HepG2 (cell line): ENCODE data around the gene ELAVL2. TPM values are rescaled to one million over a fixed set of nuclear protein-coding genes. Genes with fewer than 3 reads are reported as not detected.

Experiments
- ATAC-seq: fragments of 200-7000 bp; cut with Tn5 transposase; 3 replicates; pipeline ENCODE4 v1.9.1; 2020; ENCODE audit warnings: mild to moderate bottlenecking, moderate library complexity
- BruUV-seq: library from RNA; stranded (reverse); fragments of 400-500 nt; replicated peaks from 2 replicates; lab custom pipeline; 2021; lab: Mats Ljungman, UMichigan
- CTCF ChIA-PET: fragments of 300-600 bp; formaldehyde crosslinking; extraction: SDS; loops from one replicate; lab custom pipeline; 2021; ENCODE audit warnings: low total read pairs, inconsistent platforms, low intra/inter-chr PET ratio; lab: Yijun Ruan, JAX
- POLR2A ChIA-PET: fragments of 350-600 bp; sonication (Branson Sonifier 250); formaldehyde crosslinking; loops from one replicate; lab custom pipeline; 2020; ENCODE audit warnings: antibody characterized with exemption, inconsistent platforms; lab: Yijun Ruan, JAX
- DNase-seq: peaks from one replicate; pipeline ENCODE4 v3.0.0-alpha.2; 2015; ENCODE audit warnings: low spot score
- FAIRE-seq: peaks from 3 replicates; lab custom pipeline; 2011; peaks lifted over from hg19 to GRCh38; lab: Jason Lieb, UNC
- H2AFZ ChIP-seq: one replicate; pipeline ENCODE4 v1.6.1; 2011; ENCODE audit warnings: low read length, inconsistent platforms
- H3K27ac ChIP-seq: fragments of 300-600 bp; 3 replicates; pipeline ENCODE4 v1.8.0; 2011; ENCODE audit warnings: mixed run types, mild to moderate bottlenecking, mixed read lengths, low read length, inconsistent platforms; ENCODE audit not compliant: insufficient read depth; ENCODE audit errors: extremely low read length
- H3K27me3 ChIP-seq, 2 experiments: fragments of 200-600 bp in 1 of 2; 2 replicates in 1 of 2; 3 replicates in 1 of 2; pipeline versions ENCODE4 v1.6.0 to v1.8.0; 2011; ENCODE audit warnings: low read length in 2 of 2, mild to moderate bottlenecking in 2 of 2, moderate library complexity in 2 of 2, inconsistent platforms in 1 of 2; ENCODE audit not compliant: insufficient read depth in 2 of 2, control insufficient read depth in 1 of 2
- H3K36me3 ChIP-seq, 2 experiments: fragments of 200-600 bp in 1 of 2; replicated peaks in 1 of 2; 2 replicates in 1 of 2; 3 replicates in 1 of 2; pipeline versions ENCODE4 v1.5.1 to v1.8.0; 2011; ENCODE audit warnings: low read length in 2 of 2, inconsistent platforms in 1 of 2; ENCODE audit not compliant: insufficient read depth in 2 of 2, control insufficient read depth in 1 of 2
- H3K4me1 ChIP-seq: 2 replicates; pipeline ENCODE4 v1.5.1; 2012; ENCODE audit warnings: low read length, inconsistent platforms; ENCODE audit not compliant: insufficient read depth
- H3K4me2 ChIP-seq: 2 replicates; pipeline ENCODE4 v1.6.0; 2011; ENCODE audit warnings: low read depth, low read length, inconsistent platforms
- H3K4me3 ChIP-seq, 3 experiments: fragments of 200-600 bp in 1 of 3; sonication (generic), shearing (Covaris generic) in 1 of 3; replicated peaks in 1 of 3; 2 replicates each; pipeline ENCODE4 v1.5.1; 2011 to 2016; ENCODE audit warnings: low read length in 3 of 3, inconsistent platforms in 2 of 3, low read depth in 2 of 3, mild to moderate bottlenecking in 2 of 3, control low read depth in 1 of 3, mixed read lengths in 1 of 3; ENCODE audit not compliant: insufficient read depth in 1 of 3
- H3K79me2 ChIP-seq: one replicate; pipeline ENCODE4 v1.6.1; 2011; ENCODE audit warnings: low read length, inconsistent platforms; ENCODE audit not compliant: insufficient read depth
- H3K9ac ChIP-seq: 2 replicates; pipeline ENCODE4 v1.6.0; 2011; ENCODE audit warnings: mild to moderate bottlenecking, low read depth, low read length, inconsistent platforms; ENCODE audit not compliant: insufficient read depth
- H3K9me3 ChIP-seq: 2 replicates; pipeline ENCODE4 v1.5.1; 2012; ENCODE audit warnings: mild to moderate bottlenecking, low read length
- H4K20me1 ChIP-seq: 2 replicates; pipeline ENCODE4 v1.6.0; 2011; ENCODE audit warnings: inconsistent platforms, mild to moderate bottlenecking, low read length, moderate library complexity; ENCODE audit not compliant: insufficient read depth
- FOSL2 ChIP-seq: sonication (generic); formaldehyde crosslinking; IDR thresholded peaks from 2 replicates; pipeline ENCODE4 v1.4.0; 2020; ENCODE audit warnings: missing genetic modification reagents
- GABPA ChIP-seq, 2 experiments: IDR thresholded peaks; 2 replicates each; pipeline ENCODE4 v1.6.1; 2011 to 2016; ENCODE audit warnings: low read depth in 2 of 2, low read length in 1 of 2, missing biosample characterization in 1 of 2, missing genetic modification characterization in 1 of 2
- MAFK ChIP-seq, 2 experiments: IDR thresholded peaks in 1 of 2; conservative IDR thresholded peaks in 1 of 2; 2 replicates each; pipeline ENCODE4 v1.6.1; 2011; ENCODE audit warnings: improper control_type of control experiment in 2 of 2, low read length in 2 of 2
- NFE2L1 ChIP-seq: sonication (generic); formaldehyde crosslinking; IDR thresholded peaks from 2 replicates; pipeline ENCODE4 v1.4.0; 2020; ENCODE audit warnings: missing genetic modification reagents, mild to moderate bottlenecking, borderline replicate concordance
- RFXANK ChIP-seq: IDR thresholded peaks from 2 replicates; pipeline ENCODE4 v1.6.1; 2016
- SRY ChIP-seq: sonication (generic); formaldehyde crosslinking; IDR thresholded peaks from 2 replicates; pipeline ENCODE4 v1.8.0; 2022; ENCODE audit warnings: mild to moderate bottlenecking, missing genetic modification reagents
- ZBTB3 ChIP-seq: sonication (generic); formaldehyde crosslinking; IDR thresholded peaks from 2 replicates; pipeline ENCODE4 v1.4.0; 2020; ENCODE audit warnings: low read depth, mild to moderate bottlenecking, moderate library complexity, missing genetic modification reagents, borderline replicate concordance
- ZNF563 ChIP-seq: sonication (generic); formaldehyde crosslinking; IDR thresholded peaks from 2 replicates; pipeline ENCODE4 v1.8.0; 2022; ENCODE audit warnings: mild to moderate bottlenecking, moderate library complexity, missing genetic modification reagents
- ZNF674 ChIP-seq: sonication (generic); formaldehyde crosslinking; IDR thresholded peaks from 2 replicates; pipeline ENCODE4 v1.5.0; 2020; ENCODE audit warnings: low read depth, mild to moderate bottlenecking, missing genetic modification reagents
- ZNF766 ChIP-seq: sonication (generic); formaldehyde crosslinking; IDR thresholded peaks from 2 replicates; pipeline ENCODE4 v1.5.0; 2020; ENCODE audit warnings: missing genetic modification reagents, borderline replicate concordance
- WGBS: methylation state at CpG from one replicate; pipeline ENCODE4 v1.1.6; 2017; ENCODE audit warnings: low lambda C conversion rate; 5-methylcytosine and 5-hydroxymethylcytosine counted together
- in situ Hi-C: cut with HindIII; loops from 2 replicates; pipeline ENCODE4 v1.10.0; 2017; ENCODE audit warnings: low pct_unique_long_range_greater_than_20kb; ENCODE audit not compliant: extremely low pct_ligation_motif_present
- intact Hi-C: fragments of 100-400 bp; cut with micrococcal nuclease; formaldehyde crosslinking; loops from one replicate; pipeline ENCODE4 v1.10.0; 2022; ENCODE audit not compliant: unreplicated experiment
- polyA plus RNA-seq, 8 experiments: library from polyadenylated mRNA; depleted of rRNA in 3 of 8; stranded (reverse) in 7 of 8; unstranded in 1 of 8; fragments of >200 nt; fragmentation: Illumina TruSeq in 4 of 8; extraction: Trizol in 4 of 8; gene quantifications; 2 replicates each; pipeline versions ENCODE4 v1.2.1 to v1.2.3, GENCODE V29; 2011 to 2016; ENCODE audit warnings: low read depth in 4 of 8, missing spikeins in 1 of 8, mixed read lengths in 1 of 8; ENCODE audit not compliant: insufficient read depth in 1 of 8
- total RNA-seq, 5 experiments: library from RNA; depleted of rRNA; stranded (reverse); fragments of >200 nt; fragmentation: Illumina TruSeq; extraction: Trizol; gene quantifications; 2 replicates each; pipeline ENCODE4 v1.2.3, GENCODE V29; 2016; ENCODE audit warnings: low read depth in 1 of 5
- TF ChIP-seq, protein P1 (sequence below): IDR thresholded peaks from 2 replicates; pipeline ENCODE4 v1.6.1; 2012; ENCODE audit warnings: low read depth, low read length, improper control_type of control experiment
- TF ChIP-seq, protein P2 (sequence below): sonication (generic); formaldehyde crosslinking; IDR thresholded peaks from 2 replicates; pipeline ENCODE4 v1.4.0; 2020; ENCODE audit warnings: missing genetic modification reagents, borderline replicate concordance
- TF ChIP-seq, protein P3 (sequence below): sonication (generic); formaldehyde crosslinking; IDR thresholded peaks from 2 replicates; pipeline ENCODE4 v1.4.0; 2020; ENCODE audit warnings: low read depth, mild to moderate bottlenecking, missing genetic modification reagents

Gene ELAVL2
- total and polyA plus RNA-seq, 2 of the 13 experiments (the other 11 are each of a cell fraction or from before 2014, with no cell fraction given) = not detected

DNA sequence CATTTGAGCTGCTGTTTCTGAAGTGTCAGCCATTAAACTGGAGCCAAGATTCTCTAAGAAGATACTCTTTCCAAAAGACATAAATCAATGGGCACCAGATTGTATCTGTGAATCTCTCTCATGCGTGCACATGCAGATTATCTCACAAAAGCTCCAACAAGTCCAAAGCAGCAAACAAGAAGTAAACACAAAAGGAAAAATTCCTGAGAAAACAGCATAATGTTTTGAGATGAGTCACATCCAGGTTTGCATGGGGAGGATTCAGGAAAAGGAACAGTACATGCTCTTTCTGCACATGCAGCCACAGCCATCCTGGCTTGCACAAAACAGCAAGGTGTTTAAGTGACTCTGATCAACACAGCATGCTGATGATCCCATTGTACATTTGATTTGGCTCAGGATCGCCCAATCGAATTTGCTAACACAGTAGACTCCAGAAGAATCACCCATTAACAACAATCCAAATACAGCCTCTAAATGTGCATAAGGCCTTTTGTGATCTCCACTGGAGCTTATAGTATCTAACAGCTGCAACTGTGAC lies 143.1 kb downstream of the ELAVL2 start:
- H3K79me2 ChIP-seq = no peaks in the 10 kb centered on the region
- ChIA-PET POLR2A (no interaction called here), CTCF (no interaction called here)
- DNase-seq (no peak), FAIRE-seq (no peak), ATAC-seq (no peak)
- no peaks in the 10 kb centered on the region for H3K36me3 ChIP-seq
- H4K20me1 ChIP-seq = no peaks in the 10 kb centered on the region
- H3K9me3 ChIP-seq = no peaks in the 10 kb centered on the region
- no TSS peak for BruUV-seq
- H3K27ac ChIP-seq = no peak overlapping the region
- no peak overlapping the region for H2AFZ ChIP-seq
- intact Hi-C loops = no loop called here
- TF ChIP-seq ZNF563 (CRISPR knock-in tag) (no peak), GABPA (IDR thresholded peaks at IDR 0.05; ENCODE audit: low read depth, low read length) (no peak), GABPA (CRISPR knock-in tag; IDR thresholded peaks at IDR 0.05; ENCODE audit: low read depth) (no peak), MAFK (conservative IDR thresholded peaks at IDR 0.05 in 1 of 2, IDR thresholded peaks at IDR 0.05 in 1 of 2; ENCODE audit: low read length in 2 of 2) (no peak), SRY (CRISPR knock-in tag) (no peak), RFXANK (no peak), ZBTB3 (CRISPR knock-in tag) (no peak), ZNF766 (no peak), ZNF674 (no peak), NFE2L1 (no peak), FOSL2 (CRISPR knock-in tag) (no peak)
- TF ChIP-seq, protein P1, sequence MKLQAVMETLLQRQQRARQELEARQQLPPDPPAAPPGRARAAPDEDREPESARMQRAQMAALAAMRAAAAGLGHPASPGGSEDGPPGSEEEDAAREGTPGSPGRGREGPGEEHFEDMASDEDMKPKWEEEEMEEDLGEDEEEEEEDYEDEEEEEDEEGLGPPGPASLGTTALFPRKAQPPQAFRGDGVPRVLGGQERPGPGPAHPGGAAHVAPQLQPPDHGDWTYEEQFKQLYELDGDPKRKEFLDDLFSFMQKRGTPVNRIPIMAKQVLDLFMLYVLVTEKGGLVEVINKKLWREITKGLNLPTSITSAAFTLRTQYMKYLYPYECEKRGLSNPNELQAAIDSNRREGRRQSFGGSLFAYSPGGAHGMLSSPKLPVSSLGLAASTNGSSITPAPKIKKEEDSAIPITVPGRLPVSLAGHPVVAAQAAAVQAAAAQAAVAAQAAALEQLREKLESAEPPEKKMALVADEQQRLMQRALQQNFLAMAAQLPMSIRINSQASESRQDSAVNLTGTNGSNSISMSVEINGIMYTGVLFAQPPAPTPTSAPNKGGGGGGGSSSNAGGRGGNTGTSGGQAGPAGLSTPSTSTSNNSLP = no peak
- TF ChIP-seq, protein P2, sequence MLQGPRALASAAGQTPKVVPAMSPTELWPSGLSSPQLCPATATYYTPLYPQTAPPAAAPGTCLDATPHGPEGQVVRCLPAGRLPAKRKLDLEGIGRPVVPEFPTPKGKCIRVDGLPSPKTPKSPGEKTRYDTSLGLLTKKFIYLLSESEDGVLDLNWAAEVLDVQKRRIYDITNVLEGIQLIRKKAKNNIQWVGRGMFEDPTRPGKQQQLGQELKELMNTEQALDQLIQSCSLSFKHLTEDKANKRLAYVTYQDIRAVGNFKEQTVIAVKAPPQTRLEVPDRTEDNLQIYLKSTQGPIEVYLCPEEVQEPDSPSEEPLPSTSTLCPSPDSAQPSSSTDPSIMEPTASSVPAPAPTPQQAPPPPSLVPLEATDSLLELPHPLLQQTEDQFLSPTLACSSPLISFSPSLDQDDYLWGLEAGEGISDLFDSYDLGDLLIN = no peak
- TF ChIP-seq, protein P3, sequence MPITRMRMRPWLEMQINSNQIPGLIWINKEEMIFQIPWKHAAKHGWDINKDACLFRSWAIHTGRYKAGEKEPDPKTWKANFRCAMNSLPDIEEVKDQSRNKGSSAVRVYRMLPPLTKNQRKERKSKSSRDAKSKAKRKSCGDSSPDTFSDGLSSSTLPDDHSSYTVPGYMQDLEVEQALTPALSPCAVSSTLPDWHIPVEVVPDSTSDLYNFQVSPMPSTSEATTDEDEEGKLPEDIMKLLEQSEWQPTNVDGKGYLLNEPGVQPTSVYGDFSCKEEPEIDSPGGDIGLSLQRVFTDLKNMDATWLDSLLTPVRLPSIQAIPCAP = no peak
- H3K4me3 ChIP-seq = no peak overlapping the region
- H3K27me3 ChIP-seq = no peaks in the 10 kb centered on the region
- in situ Hi-C loops = no loop called here
- 0% methylated on average over 3 of the region's 3 CpGs for WGBS
- H3K4me1 ChIP-seq = no peaks in the 10 kb centered on the region
- no peak overlapping the region for H3K4me2 ChIP-seq
- H3K9ac ChIP-seq = no peak overlapping the region
